ENCODE data around the gene CIZ1. TPM values are rescaled to one million over a fixed set of nuclear protein-coding genes. Genes with fewer than 3 reads are reported as not detected.
"Not testable (repeated sequence)": the region's sequence is repeated elsewhere in the genome, so short reads cannot be mapped to it uniquely, and the experiment has no call there.

Gene CIZ1
- total RNA-seq, 1 donor from 2014 or later, result 156 TPM

GRCh38 chr9:128131346-128131745 is 60.0 kb downstream of the CIZ1 start:
- H3K27me3 Mint-ChIP-seq (ENCODE audit: unreplicated experiment); DNase-seq (ENCODE audit: low spot score); H3K27ac Mint-ChIP-seq (ENCODE audit: unreplicated experiment); H3K36me3 Mint-ChIP-seq (ENCODE audit: low read depth, unreplicated experiment); H3K4me1 Mint-ChIP-seq (ENCODE audit: unreplicated experiment); H3K9me3 Mint-ChIP-seq (ENCODE audit: unreplicated experiment); H3K4me3 Mint-ChIP-seq (ENCODE audit: unreplicated experiment): not testable (repeated sequence)

GRCh38 chr9:128130651-128131050 is 60.7 kb downstream of the CIZ1 start:
- H3K4me3 Mint-ChIP-seq (ENCODE audit: unreplicated experiment); H3K27ac Mint-ChIP-seq (ENCODE audit: unreplicated experiment); H3K36me3 Mint-ChIP-seq (ENCODE audit: low read depth, unreplicated experiment); H3K27me3 Mint-ChIP-seq (ENCODE audit: unreplicated experiment); DNase-seq (ENCODE audit: low spot score); H3K4me1 Mint-ChIP-seq (ENCODE audit: unreplicated experiment); H3K9me3 Mint-ChIP-seq (ENCODE audit: unreplicated experiment): not testable (repeated sequence)

GRCh38 chr9:128129976-128130590 is 61.3 kb downstream of the CIZ1 start:
- H3K4me3 Mint-ChIP-seq (ENCODE audit: unreplicated experiment); H3K36me3 Mint-ChIP-seq (ENCODE audit: low read depth, unreplicated experiment); H3K27me3 Mint-ChIP-seq (ENCODE audit: unreplicated experiment); H3K9me3 Mint-ChIP-seq (ENCODE audit: unreplicated experiment); H3K27ac Mint-ChIP-seq (ENCODE audit: unreplicated experiment): not testable (repeated sequence)
- DNase-seq (ENCODE audit: low spot score), result peak; percentile 67
- TF ChIP-seq CTCF (IDR thresholded peaks at IDR 0.05; ENCODE audit: unreplicated experiment), result peak; percentile 23
- H3K4me1 Mint-ChIP-seq (ENCODE audit: unreplicated experiment), result peaks cover 11% of the 10 kb centered on the region

- H3K36me3 Mint-ChIP-seq (ENCODE audit: low read depth, unreplicated experiment), result peaks cover 3% of the 10 kb centered on the region
- peaks cover 8% of the 10 kb centered on the region for H3K9me3 Mint-ChIP-seq (ENCODE audit: unreplicated experiment)
- no peak for DNase-seq (ENCODE audit: low spot score)
- H3K27ac Mint-ChIP-seq (ENCODE audit: unreplicated experiment), result no peak overlapping the region
- peak overlapping the region; percentile 90 for H3K4me3 Mint-ChIP-seq (ENCODE audit: unreplicated experiment)
- no peak for TF ChIP-seq CTCF (IDR thresholded peaks at IDR 0.05; ENCODE audit: unreplicated experiment)
- H3K4me1 Mint-ChIP-seq (ENCODE audit: unreplicated experiment), result peaks cover 16% of the 10 kb centered on the region
- H3K27me3 Mint-ChIP-seq (ENCODE audit: unreplicated experiment), result peaks cover 6% of the 10 kb centered on the region
These were observed 62.4 kb downstream of the CIZ1 start for GRCh38 chr9:128128836-128129590.

- Mint-ChIP-seq H3K4me1 (ENCODE audit: unreplicated experiment) (peaks cover 16% of the 10 kb centered on the region), H3K27ac (ENCODE audit: unreplicated experiment) (peak overlapping the region; percentile 90), H3K27me3 (ENCODE audit: unreplicated experiment) (peaks cover 6% of the 10 kb centered on the region), H3K4me3 (ENCODE audit: unreplicated experiment) (peak overlapping the region; percentile 97), H3K9me3 (ENCODE audit: unreplicated experiment) (peaks cover 8% of the 10 kb centered on the region), H3K36me3 (ENCODE audit: low read depth, unreplicated experiment) (peaks cover 3% of the 10 kb centered on the region)
- no peak for TF ChIP-seq CTCF (IDR thresholded peaks at IDR 0.05; ENCODE audit: unreplicated experiment)
- peak; percentile 86 for DNase-seq (ENCODE audit: low spot score)
These were observed 63.2 kb downstream of the CIZ1 start for GRCh38 chr9:128127990-128128835.
